Astrocyte (in vitro differentiated cells and primary cell): ENCODE data around the gene ZFPM1. TPM values are rescaled to one million over a fixed set of nuclear protein-coding genes. Genes with fewer than 3 reads are reported as not detected.

Experiments used
- DNase-seq: peaks from one replicate; pipeline ENCODE4 v3.0.0-alpha.2; 2010; ENCODE audit warnings: low read depth
- FAIRE-seq: peaks from 2 replicates; lab custom pipeline; 2011; peaks lifted over from hg19 to GRCh38; lab: Jason Lieb, UNC
- H2AFZ ChIP-seq: 2 replicates; pipeline ENCODE4 v1.6.0; 2012; ENCODE audit warnings: low read depth, low read length, inconsistent platforms
- H3K27ac ChIP-seq: 2 replicates; pipeline ENCODE4 v1.5.1; 2011; ENCODE audit warnings: low read depth, low read length, inconsistent platforms
- H3K27me3 ChIP-seq: 2 replicates; pipeline ENCODE4 v1.6.0; 2011; ENCODE audit warnings: low read length, inconsistent platforms; ENCODE audit not compliant: insufficient read depth
- H3K36me3 ChIP-seq: 2 replicates; pipeline ENCODE4 v1.5.1; 2011; ENCODE audit warnings: low read length, inconsistent platforms; ENCODE audit not compliant: insufficient read depth
- H3K4me1 ChIP-seq: 2 replicates; pipeline ENCODE4 v1.5.1; 2011; ENCODE audit warnings: low read length, inconsistent platforms; ENCODE audit not compliant: insufficient read depth
- H3K4me2 ChIP-seq: 2 replicates; pipeline ENCODE4 v1.6.0; 2012; ENCODE audit warnings: low read length, inconsistent platforms
- H3K4me3 ChIP-seq: 2 replicates; pipeline ENCODE4 v1.5.1; 2011; ENCODE audit warnings: low read depth, mild to moderate bottlenecking, low read length, inconsistent platforms; ENCODE audit not compliant: insufficient read depth
- H3K79me2 ChIP-seq: 2 replicates; pipeline ENCODE4 v1.6.0; 2012; ENCODE audit warnings: mild to moderate bottlenecking, low read length, inconsistent platforms; ENCODE audit not compliant: insufficient read depth
- H3K9ac ChIP-seq: 2 replicates; pipeline ENCODE4 v1.6.0; 2012; ENCODE audit warnings: mild to moderate bottlenecking, low read length, inconsistent platforms
- H3K9me3 ChIP-seq: 2 replicates; pipeline ENCODE4 v1.5.1; 2012; ENCODE audit warnings: low read depth, mild to moderate bottlenecking, low read length, inconsistent platforms; ENCODE audit not compliant: insufficient read depth
- H4K20me1 ChIP-seq: 2 replicates; pipeline ENCODE4 v1.6.0; 2012; ENCODE audit warnings: low read length, inconsistent platforms; ENCODE audit not compliant: insufficient read depth
- H3K27ac Mint-ChIP-seq: one replicate; pipeline ENCODE4 v1.8.0; 2021; ENCODE audit warnings: mild to moderate bottlenecking, mixed read lengths; ENCODE audit not compliant: unreplicated experiment
- H3K27me3 Mint-ChIP-seq: one replicate; pipeline ENCODE4 v1.8.0; 2021; ENCODE audit warnings: low read depth, mixed read lengths; ENCODE audit not compliant: unreplicated experiment
- H3K36me3 Mint-ChIP-seq: one replicate; pipeline ENCODE4 v1.8.0; 2021; ENCODE audit warnings: low read depth, mixed read lengths; ENCODE audit not compliant: unreplicated experiment
- H3K4me1 Mint-ChIP-seq: one replicate; pipeline ENCODE4 v1.8.0; 2021; ENCODE audit warnings: low read depth, mixed read lengths; ENCODE audit not compliant: unreplicated experiment
- H3K4me3 Mint-ChIP-seq: one replicate; pipeline ENCODE4 v1.8.0; 2021; ENCODE audit warnings: mild to moderate bottlenecking, moderate library complexity, mixed read lengths; ENCODE audit not compliant: unreplicated experiment
- H3K9me3 Mint-ChIP-seq: one replicate; pipeline ENCODE4 v1.8.0; 2021; ENCODE audit warnings: mild to moderate bottlenecking, mixed read lengths; ENCODE audit not compliant: unreplicated experiment
- CTCF ChIP-seq: IDR thresholded peaks from 2 replicates; pipeline ENCODE4 v1.5.1; 2011; ENCODE audit warnings: low read depth, mild to moderate bottlenecking, inconsistent platforms, low read length, moderate library complexity; ENCODE audit not compliant: insufficient read depth
- EZH2 ChIP-seq: IDR thresholded peaks from 2 replicates; pipeline ENCODE4 v1.6.1; 2012; ENCODE audit warnings: mild to moderate bottlenecking, low read length, inconsistent platforms; ENCODE audit not compliant: insufficient read depth
- total RNA-seq: library from RNA; stranded (reverse); gene quantifications from 2 replicates; pipeline ENCODE4 v1.2.1, GENCODE V29; 2021

ZFPM1 gene
- total RNA-seq, 1 donor from 2014 or later: 8.6 TPM

GRCh38 chr16:88534638-88535190 is 81.6 kb downstream of the ZFPM1 start:
- TF ChIP-seq CTCF: no peak
- TF ChIP-seq EZH2: no peak
- Histone ChIP-seq H3K4me1 (peaks cover 12% of the 10 kb centered on the region), H3K4me2 (peak overlapping the region; percentile 81), H3K27ac (no peak overlapping the region), H2AFZ (no peak overlapping the region), H4K20me1 (peaks cover 9% of the 10 kb centered on the region), H3K27me3 (peaks cover 12% of the 10 kb centered on the region), H3K9ac (no peak overlapping the region), H3K36me3 (no peaks in the 10 kb centered on the region), H3K9me3 (no peaks in the 10 kb centered on the region), H3K79me2 (no peaks in the 10 kb centered on the region), H3K4me3 (peak overlapping the region; percentile 28)
- DNase-seq (peak; percentile 29), FAIRE-seq (no peak)
- no peak overlapping the region for H3K27ac Mint-ChIP-seq
- peak overlapping the region; percentile 84 for H3K4me3 Mint-ChIP-seq
- H3K27me3 Mint-ChIP-seq: peaks cover 14% of the 10 kb centered on the region
- no peaks in the 10 kb centered on the region for H3K9me3 Mint-ChIP-seq
- H3K4me1 Mint-ChIP-seq: peaks cover 4% of the 10 kb centered on the region
- peaks cover 8% of the 10 kb centered on the region for H3K36me3 Mint-ChIP-seq

DNA sequence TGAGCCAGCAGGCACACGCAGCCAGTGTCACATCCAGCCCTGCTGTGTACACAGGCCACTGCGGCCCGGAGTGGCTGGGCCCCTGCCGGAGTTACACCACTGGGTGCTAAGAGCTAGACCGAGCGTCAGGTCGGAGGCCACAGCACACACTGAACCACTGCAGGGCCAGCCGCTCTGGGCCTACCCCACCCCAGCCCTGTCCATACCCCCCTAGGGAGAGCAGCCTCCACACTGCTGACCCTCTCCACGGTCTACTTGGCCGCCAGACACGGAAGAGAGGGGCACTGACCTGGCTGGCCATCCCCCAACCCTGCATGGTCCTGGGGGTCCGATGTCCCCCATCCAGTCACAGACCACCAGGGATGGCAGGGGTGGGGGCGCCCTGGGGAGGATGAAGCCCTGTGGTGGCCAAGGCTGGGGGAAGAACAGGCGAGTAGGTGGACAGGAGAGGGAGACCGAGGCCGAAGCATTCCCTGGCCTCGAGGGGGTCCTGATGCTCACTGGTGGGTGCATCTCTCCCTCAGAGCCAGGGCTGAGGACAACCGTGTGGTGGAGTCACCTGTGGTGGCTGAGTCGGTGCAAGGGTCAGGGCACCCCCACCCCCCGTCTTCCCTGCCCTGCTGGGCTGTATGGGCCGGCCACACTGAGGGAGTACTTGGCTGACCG is 82.2 kb downstream of the ZFPM1 start:
- Histone ChIP-seq H3K9me3 (no peaks in the 10 kb centered on the region), H3K4me2 (peak overlapping the region; percentile 76), H3K27ac (no peak overlapping the region), H2AFZ (no peak overlapping the region), H3K27me3 (peaks cover 18% of the 10 kb centered on the region), H4K20me1 (peaks cover 9% of the 10 kb centered on the region), H3K9ac (no peak overlapping the region), H3K36me3 (no peaks in the 10 kb centered on the region), H3K4me3 (peak overlapping the region; percentile 28), H3K4me1 (peaks cover 12% of the 10 kb centered on the region), H3K79me2 (no peaks in the 10 kb centered on the region)
- Mint-ChIP-seq H3K4me1 (peaks cover 4% of the 10 kb centered on the region), H3K27me3 (peaks cover 16% of the 10 kb centered on the region), H3K9me3 (no peaks in the 10 kb centered on the region), H3K27ac (no peak overlapping the region), H3K36me3 (peaks cover 7% of the 10 kb centered on the region), H3K4me3 (peak overlapping the region; percentile 80)
- no peak for DNase-seq
- FAIRE-seq: no peak
- no peak for TF ChIP-seq EZH2
- TF ChIP-seq CTCF: no peak

GRCh38 chr16:88535857-88536222 is 82.8 kb downstream of the ZFPM1 start:
- peaks cover 22% of the 10 kb centered on the region for H3K27me3 ChIP-seq
- Mint-ChIP-seq H3K27ac (no peak overlapping the region), H3K27me3 (peaks cover 16% of the 10 kb centered on the region), H3K36me3 (peaks cover 5% of the 10 kb centered on the region), H3K4me1 (peaks cover 4% of the 10 kb centered on the region), H3K9me3 (no peaks in the 10 kb centered on the region), H3K4me3 (peak overlapping the region; percentile 80)
- no peaks in the 10 kb centered on the region for H3K36me3 ChIP-seq
- DNase-seq (no peak), FAIRE-seq (no peak)
- H3K4me2 ChIP-seq: no peak overlapping the region
- H3K9me3 ChIP-seq: no peaks in the 10 kb centered on the region
- H3K4me3 ChIP-seq: no peak overlapping the region
- H3K79me2 ChIP-seq: no peaks in the 10 kb centered on the region
- TF ChIP-seq EZH2 (no peak), CTCF (no peak)
- H3K27ac ChIP-seq: no peak overlapping the region
- no peak overlapping the region for H3K9ac ChIP-seq
- peaks cover 12% of the 10 kb centered on the region for H3K4me1 ChIP-seq
- H2AFZ ChIP-seq: no peak overlapping the region
- H4K20me1 ChIP-seq: peaks cover 9% of the 10 kb centered on the region
